Sigmoid colon (tissue), 7 donors: ENCODE measurements around the gene ADAMTS7. TPM values are rescaled to one million over a fixed set of nuclear protein-coding genes. Genes with fewer than 3 reads are reported as not detected.
"Not testable (repeated sequence)": the region's sequence is repeated elsewhere in the genome, so short reads cannot be mapped to it uniquely, and the experiment has no call there.

Experiments
- DNase-seq: peaks from one replicate; pipeline ENCODE4 v3.0.0-alpha.2; 2019
- H3K27ac ChIP-seq, 4 donors: fragments of 200-600 bp; sonication (generic); one replicate each; pipeline ENCODE4 v1.5.1; 2016 to 2019; ENCODE audit warnings: mild to moderate bottlenecking in 1 of 4
- H3K27me3 ChIP-seq, 3 donors: fragments of 200-600 bp; sonication (generic); one replicate each; pipeline ENCODE4 v1.5.1; 2019; ENCODE audit warnings: mild to moderate bottlenecking in 1 of 3
- H3K36me3 ChIP-seq, 4 donors: fragments of 200-600 bp; sonication (generic); one replicate each; pipeline ENCODE4 v1.5.1; 2016 to 2019
- H3K4me1 ChIP-seq, 4 donors: fragments of 200-600 bp; sonication (generic); one replicate each; pipeline ENCODE4 v1.5.1; 2017 to 2019
- H3K4me3 ChIP-seq, 4 donors: fragments of 200-600 bp; sonication (generic); one replicate each; pipeline ENCODE4 v1.5.1; 2017 to 2019; ENCODE audit warnings: mild to moderate bottlenecking in 2 of 4, moderate library complexity in 1 of 4
- H3K9me3 ChIP-seq, 4 donors: fragments of 200-600 bp in 3 of 4; sonication (generic) in 3 of 4; one replicate each; pipeline versions ENCODE4 v1.5.1 to v1.6.1; 2013 to 2019
- CTCF ChIP-seq, 4 experiments: fragments of 450-650 bp in 3 of 4; fragments of 200-600 bp in 1 of 4; IDR thresholded peaks; one replicate each; pipeline ENCODE4 v1.5.1; 2016 to 2019; ENCODE audit warnings: antibody characterized with exemption in 4 of 4, mild to moderate bottlenecking in 3 of 4, moderate library complexity in 2 of 4
- EP300 ChIP-seq, 4 donors: sonication (generic); formaldehyde crosslinking; IDR thresholded peaks; one replicate each; pipeline ENCODE4 v1.6.1; 2017; ENCODE audit warnings: antibody characterized with exemption in 4 of 4
- POLR2A ChIP-seq, 2 donors: fragments of 450-650 bp; IDR thresholded peaks; one replicate each; pipeline ENCODE4 v1.6.1; 2016; ENCODE audit warnings: antibody characterized with exemption in 2 of 2, mild to moderate bottlenecking in 2 of 2, moderate library complexity in 2 of 2
- POLR2AphosphoS5 ChIP-seq, 4 donors: sonication (generic); formaldehyde crosslinking; IDR thresholded peaks; one replicate each; pipeline ENCODE4 v1.6.1; 2017; ENCODE audit warnings: antibody characterized with exemption in 4 of 4
- WGBS, 2 donors: extraction: QIAGEN DNeasy Blood & Tissue Kit; methylation state at CpG; one replicate each; pipeline ENCODE4 v1.1.7; 2013; 5-methylcytosine and 5-hydroxymethylcytosine counted together
- intact Hi-C: fragments of 100-400 bp; cut with DNase I; formaldehyde crosslinking; loops from one replicate; pipeline ENCODE4 v1.15.1; 2023
- polyA plus RNA-seq, 3 donors: library from polyadenylated mRNA; stranded (reverse); fragments of 200-250 nt; gene quantifications; one replicate each; pipeline ENCODE4 v1.2.3, GENCODE V29; 2013
- total RNA-seq, 4 donors: library from RNA; depleted of rRNA; stranded (reverse); fragments of >200 nt; gene quantifications; one replicate each; pipeline ENCODE4 v1.1.0, GENCODE V29; 2016
- donor health status: healthy with polysubstance abuse.
- donor health status: Bipolar disorder and iron deficiency.
- donor health status: healthy.

Gene ADAMTS7
- total and polyA plus RNA-seq, 7 donors = 0.23 to 8.3 (median 1.8) TPM; not detected in 1

DNA sequence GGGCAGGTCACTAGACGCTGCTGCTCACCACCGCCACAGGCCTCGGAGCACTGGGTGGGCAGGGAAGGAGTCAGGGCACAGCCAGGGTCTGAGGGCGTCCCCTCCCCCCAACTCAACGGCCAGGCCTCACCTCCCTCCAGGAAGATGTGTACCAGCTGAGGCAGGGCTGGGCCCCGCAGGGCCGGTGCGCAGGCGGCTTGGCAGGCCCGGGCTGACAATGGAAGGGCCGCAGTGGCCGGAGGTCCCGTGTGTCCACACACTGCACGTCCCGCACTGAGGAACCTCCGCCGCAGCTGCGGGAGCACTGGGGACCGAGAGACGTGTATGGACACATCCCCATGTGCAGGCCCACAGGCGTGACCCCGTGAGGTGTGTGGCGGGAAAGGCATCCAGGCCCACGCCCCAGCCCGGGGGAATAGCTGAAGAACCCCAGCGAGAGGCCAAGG, 47.4 kb downstream of the ADAMTS7 start:
- Histone ChIP-seq H3K4me1 (peaks cover 0 to 19% (median 15%) of the 10 kb centered on the region in 4 donors), H3K27ac (no peak overlapping the region), H3K4me3 (no peak overlapping the region), H3K27me3 (no peaks in the 10 kb centered on the region), H3K9me3 (no peaks in the 10 kb centered on the region), H3K36me3 (no peaks in the 10 kb centered on the region)
- intact Hi-C loops = loop anchor here (5.0 kb wide), 1 partner anchor 108 kb away; the partner anchor contains the start of gene MORF4L1
- TF ChIP-seq CTCF (IDR thresholded peaks at IDR 0.05) (no peak), POLR2AphosphoS5 (IDR thresholded peaks at IDR 0.05) (no peak), EP300 (IDR thresholded peaks at IDR 0.05) (no peak), POLR2A (IDR thresholded peaks at IDR 0.05) (no peak)
- whole genome bisulfite sequencing, 2 donors = 86 to 94% methylated on average over 26 of the region's 26 CpGs
- no peak for DNase-seq

- Histone ChIP-seq H3K4me1 (peaks cover 0 to 20% (median 16%) of the 10 kb centered on the region in 4 donors), H3K9me3 (no peaks in the 10 kb centered on the region), H3K27me3 (no peaks in the 10 kb centered on the region), H3K36me3 (no peaks in the 10 kb centered on the region), H3K27ac (no peak overlapping the region), H3K4me3 (no peak overlapping the region)
- intact Hi-C loops = loop anchor here (5.0 kb wide), 1 partner anchor 109 kb away; the partner anchor contains the start of gene MORF4L1
- 77 to 89% methylated on average over 29 of the region's 29 CpGs for WGBS, 2 donors
- peak; percentile 60 for DNase-seq
- no peak for TF ChIP-seq POLR2AphosphoS5 (IDR thresholded peaks at IDR 0.05)
- TF ChIP-seq EP300 (IDR thresholded peaks at IDR 0.05) = no peak
- TF ChIP-seq CTCF (IDR thresholded peaks at IDR 0.05) = no peak
- no peak for TF ChIP-seq POLR2A (IDR thresholded peaks at IDR 0.05)
Measured at GRCh38 chr15:78762985-78763795, 48.1 kb downstream of the ADAMTS7 start.

- intact Hi-C loops = loop anchor here (5.0 kb wide), 1 partner anchor 110 kb away; the partner anchor contains the start of gene MORF4L1
- not testable (repeated sequence) for H3K9me3 ChIP-seq, H3K27ac ChIP-seq, H3K36me3 ChIP-seq, H3K27me3 ChIP-seq, H3K4me3 ChIP-seq
- H3K4me1 ChIP-seq = peaks cover 0 to 20% (median 16%) of the 10 kb centered on the region in 4 donors
- WGBS, 2 donors = 91% methylated on average over 25 of the region's 25 CpGs
- peak; percentile 62 for DNase-seq
Measured at GRCh38 chr15:78762386-78762961, 48.8 kb downstream of the ADAMTS7 start.

DNA sequence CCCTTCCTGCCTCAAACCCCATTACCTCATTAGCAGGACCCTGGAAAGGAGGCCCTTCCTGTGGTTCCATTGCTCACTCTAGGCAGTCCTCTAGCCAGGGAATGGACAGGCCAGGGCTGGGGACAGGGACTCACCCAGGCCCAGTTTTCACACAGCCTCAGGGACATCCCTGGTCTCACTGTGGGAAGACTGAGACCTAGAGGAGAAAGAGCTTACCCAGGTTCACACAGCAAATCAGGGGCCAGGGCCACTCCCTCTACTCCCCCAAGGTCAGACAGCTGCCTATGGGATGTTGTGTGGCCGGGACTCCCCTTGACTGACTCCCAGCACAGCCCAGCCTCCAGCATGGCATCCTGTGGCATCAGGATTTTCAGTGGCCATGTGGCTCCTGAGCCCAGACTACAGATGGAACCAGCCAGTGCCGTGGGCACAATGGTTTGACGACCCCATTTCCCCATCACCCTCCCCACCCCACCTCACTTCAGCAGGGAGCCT, 49.3 kb downstream of the ADAMTS7 start:
- Histone ChIP-seq H3K27ac (peak overlapping the region in 1 of 4 donors; percentile 10), H3K36me3 (no peaks in the 10 kb centered on the region), H3K27me3 (no peaks in the 10 kb centered on the region), H3K4me3 (no peak overlapping the region), H3K4me1 (peaks cover 0 to 25% (median 19%) of the 10 kb centered on the region in 4 donors), H3K9me3 (no peaks in the 10 kb centered on the region)
- peak; percentile 56 for DNase-seq
- intact Hi-C loops = loop anchor here (5.0 kb wide), 1 partner anchor 110 kb away; the partner anchor contains the start of gene MORF4L1
- no peak for TF ChIP-seq POLR2A (IDR thresholded peaks at IDR 0.05)
- no peak for TF ChIP-seq EP300 (IDR thresholded peaks at IDR 0.05)
- TF ChIP-seq CTCF (IDR thresholded peaks at IDR 0.05) = no peak
- TF ChIP-seq POLR2AphosphoS5 (IDR thresholded peaks at IDR 0.05) = no peak
- 81 to 82% methylated on average over 3 of the region's 3 CpGs for WGBS, 2 donors

- intact Hi-C loops = loop anchor here (5.0 kb wide), 1 partner anchor 111 kb away; the partner anchor contains the start of gene MORF4L1
- H3K9me3 ChIP-seq, H3K36me3 ChIP-seq, H3K4me3 ChIP-seq, H3K27me3 ChIP-seq: not testable (repeated sequence)
- WGBS, 2 donors = 54 to 80% methylated on average over 9 of the region's 9 CpGs
- H3K4me1 ChIP-seq = peaks cover 0 to 28% (median 22%) of the 10 kb centered on the region in 4 donors
- peak in 2 of 4 donors; percentile 25 to 29 for TF ChIP-seq POLR2AphosphoS5 (IDR thresholded peaks at IDR 0.05)
- peak overlapping the region in 3 of 4 donors; percentile 7 to 78 (median 77) for H3K27ac ChIP-seq
- DNase-seq = peak; percentile 64
Measured at GRCh38 chr15:78761475-78761874, 49.8 kb downstream of the ADAMTS7 start.
